Measurements from ENCODE around the gene ADAM17. TPM values are rescaled to one million over a fixed set of nuclear protein-coding genes. Genes with fewer than 3 reads are reported as not detected.
"Not testable (repeated sequence)": the region's sequence is repeated elsewhere in the genome, so short reads cannot be mapped to it uniquely, and the experiment has no call there.

ADAM17 gene
- total and polyA plus RNA-seq, 8 donors, result 4.0 to 46.1 (median 16.8) TPM

DNA sequence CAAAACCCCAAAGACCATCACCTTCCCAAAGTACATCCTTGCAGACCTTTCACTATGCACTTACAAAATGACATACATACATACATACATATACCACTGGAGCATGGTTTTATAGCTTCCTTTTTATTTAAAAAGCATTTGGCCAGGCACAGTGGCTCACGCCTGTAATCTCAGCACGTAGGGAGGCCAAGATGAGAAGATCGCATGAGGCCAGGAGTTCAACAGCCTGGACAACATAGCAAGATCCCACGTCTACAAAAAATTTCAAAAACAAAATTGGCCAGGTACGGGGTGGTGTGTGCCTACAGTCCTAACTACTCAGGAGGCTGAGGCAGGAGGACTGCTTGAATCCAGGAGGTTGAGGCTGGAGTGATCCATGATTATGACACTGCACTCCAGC lies 29.9 kb upstream of the ADAM17 start:
- Histone ChIP-seq H3K27me3 (no peaks in the 10 kb centered on the region), H3K9me3 (no peaks in the 10 kb centered on the region), H3K36me3 (peaks cover 6 to 81% (median 76%) of the 10 kb centered on the region in 4 donors), H3K4me1 (peaks cover 0 to 21% (median 3%) of the 10 kb centered on the region in 4 donors), H3K27ac (no peak overlapping the region), H3K4me3 (no peak overlapping the region)
- intact Hi-C loops (cut with DNase I; ENCODE audit: low total_unique reads), result no loop called here
- WGBS, 5 donors, result 83 to 99% (median 97%) methylated on average over 5 of the region's 5 CpGs
- TF ChIP-seq, protein P1, sequence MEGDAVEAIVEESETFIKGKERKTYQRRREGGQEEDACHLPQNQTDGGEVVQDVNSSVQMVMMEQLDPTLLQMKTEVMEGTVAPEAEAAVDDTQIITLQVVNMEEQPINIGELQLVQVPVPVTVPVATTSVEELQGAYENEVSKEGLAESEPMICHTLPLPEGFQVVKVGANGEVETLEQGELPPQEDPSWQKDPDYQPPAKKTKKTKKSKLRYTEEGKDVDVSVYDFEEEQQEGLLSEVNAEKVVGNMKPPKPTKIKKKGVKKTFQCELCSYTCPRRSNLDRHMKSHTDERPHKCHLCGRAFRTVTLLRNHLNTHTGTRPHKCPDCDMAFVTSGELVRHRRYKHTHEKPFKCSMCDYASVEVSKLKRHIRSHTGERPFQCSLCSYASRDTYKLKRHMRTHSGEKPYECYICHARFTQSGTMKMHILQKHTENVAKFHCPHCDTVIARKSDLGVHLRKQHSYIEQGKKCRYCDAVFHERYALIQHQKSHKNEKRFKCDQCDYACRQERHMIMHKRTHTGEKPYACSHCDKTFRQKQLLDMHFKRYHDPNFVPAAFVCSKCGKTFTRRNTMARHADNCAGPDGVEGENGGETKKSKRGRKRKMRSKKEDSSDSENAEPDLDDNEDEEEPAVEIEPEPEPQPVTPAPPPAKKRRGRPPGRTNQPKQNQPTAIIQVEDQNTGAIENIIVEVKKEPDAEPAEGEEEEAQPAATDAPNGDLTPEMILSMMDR (IDR thresholded peaks at IDR 0.05), result no peak
- TF ChIP-seq POLR2A (IDR thresholded peaks at IDR 0.05) (no peak), EP300 (IDR thresholded peaks at IDR 0.05) (no peak), POLR2AphosphoS5 (IDR thresholded peaks at IDR 0.05) (no peak)
- DNase-seq, result no peak

DNA sequence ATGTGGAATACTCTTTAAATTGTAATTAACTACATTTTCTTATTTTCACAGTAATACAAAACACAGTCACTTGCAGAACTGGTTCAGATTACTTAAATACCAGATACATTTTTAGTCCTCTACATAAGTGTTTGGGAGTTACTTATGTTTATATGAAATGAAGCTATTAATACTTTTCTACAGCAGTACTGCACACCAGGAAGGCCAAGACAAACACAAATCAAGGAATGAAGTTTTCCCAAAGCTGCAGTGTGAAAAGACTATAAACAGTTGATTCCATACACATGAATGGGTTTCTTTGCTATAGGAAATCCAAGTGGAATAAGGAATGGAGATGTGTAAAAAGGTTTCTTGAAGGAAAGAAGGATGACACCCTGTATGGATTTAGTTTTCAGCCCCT lies 29.3 kb upstream of the ADAM17 start:
- Histone ChIP-seq H3K36me3 (peaks cover 2 to 79% (median 73%) of the 10 kb centered on the region in 4 donors), H3K4me1 (peaks cover 0 to 21% (median 3%) of the 10 kb centered on the region in 4 donors)
- H3K27ac ChIP-seq; H3K4me3 ChIP-seq; H3K27me3 ChIP-seq; H3K9me3 ChIP-seq; DNase-seq; intact Hi-C loops (cut with DNase I; ENCODE audit: low total_unique reads): not testable (repeated sequence)

DNA sequence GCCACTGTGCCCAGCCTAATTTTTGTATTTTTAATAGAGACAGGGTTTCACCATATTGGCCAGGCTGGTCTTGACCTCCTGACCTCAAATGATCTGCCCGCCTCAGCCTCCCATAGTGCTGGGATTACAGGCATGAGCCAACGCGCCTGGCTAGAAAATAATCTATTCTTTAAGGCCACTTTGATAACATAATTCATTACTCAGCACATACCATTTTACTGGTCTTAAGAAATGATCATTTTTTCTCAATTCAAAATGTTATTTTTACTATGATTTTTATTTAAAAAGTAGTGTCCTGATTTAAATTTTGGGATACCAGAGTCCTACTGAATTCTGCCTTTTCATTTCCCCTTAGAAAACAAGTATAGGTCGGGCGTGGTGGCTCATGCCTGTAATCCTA lies 27.0 kb upstream of the ADAM17 start:
- Histone ChIP-seq H3K4me1 (peaks cover 0 to 18% (median 3%) of the 10 kb centered on the region in 4 donors), H3K27me3 (no peaks in the 10 kb centered on the region), H3K27ac (no peak overlapping the region), H3K9me3 (no peaks in the 10 kb centered on the region), H3K36me3 (peaks cover 0 to 57% (median 50%) of the 10 kb centered on the region in 4 donors), H3K4me3 (no peak overlapping the region)
- TF ChIP-seq POLR2A (IDR thresholded peaks at IDR 0.05) (no peak), EP300 (IDR thresholded peaks at IDR 0.05) (no peak), POLR2AphosphoS5 (IDR thresholded peaks at IDR 0.05) (no peak)
- TF ChIP-seq, protein P1 (IDR thresholded peaks at IDR 0.05), result no peak
- intact Hi-C loops (cut with DNase I; ENCODE audit: low total_unique reads), result no loop called here
- no peak for DNase-seq
- WGBS, 5 donors, result 95 to 98% (median 96%) methylated on average over 5 of the region's 5 CpGs

DNA sequence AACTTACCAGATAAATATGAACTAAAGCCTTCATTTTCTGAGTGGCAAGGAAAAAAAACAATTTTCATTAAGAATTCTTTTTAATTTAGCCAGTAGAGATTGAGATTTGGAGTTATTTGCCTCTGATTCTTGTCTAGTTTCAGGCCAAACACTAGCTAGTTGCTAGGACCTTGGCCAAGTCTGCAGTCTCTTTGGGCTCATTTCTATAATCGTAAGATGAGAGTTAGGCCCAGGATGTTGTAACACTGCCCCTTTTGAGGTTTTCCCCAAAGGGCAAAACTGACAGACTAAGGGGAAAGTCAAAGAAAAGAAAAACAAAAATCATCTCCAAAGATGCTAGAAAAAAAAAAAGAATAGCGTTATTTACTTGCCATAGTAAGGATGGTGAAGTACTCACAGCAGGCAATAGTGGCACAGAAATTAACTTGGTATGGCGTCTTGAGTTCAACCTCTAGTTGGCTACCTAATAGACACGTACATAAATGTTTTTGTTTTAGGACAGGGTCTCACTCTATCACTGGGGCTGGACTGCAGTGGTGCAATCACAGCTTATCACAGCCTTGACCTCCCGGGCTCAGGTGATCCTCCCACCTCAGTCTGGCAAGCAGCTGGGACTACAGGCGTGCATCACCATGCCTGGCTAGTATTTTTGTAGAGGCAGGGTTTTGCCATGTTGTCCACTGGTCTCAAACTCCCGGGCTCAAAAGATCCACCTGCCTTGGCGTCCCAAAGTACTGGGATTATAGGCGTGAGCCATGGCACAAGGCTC lies 23.0 kb upstream of the ADAM17 start:
- TF ChIP-seq, protein P1 (IDR thresholded peaks at IDR 0.05), result no peak
- TF ChIP-seq EP300 (IDR thresholded peaks at IDR 0.05) (no peak), POLR2A (IDR thresholded peaks at IDR 0.05) (no peak), POLR2AphosphoS5 (IDR thresholded peaks at IDR 0.05) (no peak)
- DNase-seq, result no peak
- Histone ChIP-seq H3K4me3 (no peak overlapping the region), H3K9me3 (no peaks in the 10 kb centered on the region), H3K27me3 (no peaks in the 10 kb centered on the region), H3K4me1 (no peaks in the 10 kb centered on the region), H3K36me3 (peaks cover 0 to 23% (median 13%) of the 10 kb centered on the region in 4 donors), H3K27ac (no peak overlapping the region)
- intact Hi-C loops (cut with DNase I; ENCODE audit: low total_unique reads), result no loop called here
- WGBS, 5 donors, result 80 to 84% (median 82%) methylated on average over 9 of the region's 9 CpGs

DNA sequence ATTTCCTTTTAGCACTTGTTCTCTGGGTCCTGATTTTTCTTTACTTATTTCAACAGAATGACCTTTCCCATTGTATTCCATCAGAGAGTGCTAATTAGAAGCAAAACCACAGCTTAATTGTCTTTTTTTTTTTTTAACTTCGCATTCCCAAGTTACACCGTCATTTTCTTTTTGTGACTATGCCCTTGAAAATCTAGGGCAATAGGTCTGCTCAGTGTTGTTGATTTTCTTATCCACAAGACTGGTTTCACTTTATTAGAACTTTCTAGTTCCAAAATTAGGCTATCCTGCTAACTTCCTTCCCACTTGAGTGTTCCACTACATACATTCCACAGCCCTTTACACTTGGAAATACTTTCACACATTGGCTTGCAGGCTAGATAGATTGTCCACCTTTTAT lies 18.7 kb upstream of the ADAM17 start:
- DNase-seq, result peak in 1 of 2 donors; percentile 36
- Histone ChIP-seq H3K9me3 (no peaks in the 10 kb centered on the region), H3K27ac (peak overlapping the region in 3 of 5 donors; percentile 11 to 29 (median 17)), H3K36me3 (no peaks in the 10 kb centered on the region), H3K4me3 (no peak overlapping the region), H3K27me3 (no peaks in the 10 kb centered on the region), H3K4me1 (no peaks in the 10 kb centered on the region)
- TF ChIP-seq EP300 (IDR thresholded peaks at IDR 0.05), result no peak
- TF ChIP-seq, protein P1 (IDR thresholded peaks at IDR 0.05), result no peak
- TF ChIP-seq POLR2A (IDR thresholded peaks at IDR 0.05), result no peak
- TF ChIP-seq POLR2AphosphoS5 (IDR thresholded peaks at IDR 0.05), result no peak
- intact Hi-C loops (cut with DNase I; ENCODE audit: low total_unique reads), result no loop called here
- 42 to 55% (median 45%) methylated on average over 2 of the region's 2 CpGs for WGBS, 5 donors
